H9 (cell line): ENCODE results near the gene SNPH. TPM values are rescaled to one million over a fixed set of nuclear protein-coding genes. Genes with fewer than 3 reads are reported as not detected.

Experiments
- DNase-seq: peaks from one replicate; pipeline ENCODE4 v3.0.0-alpha.2; 2017
- H2AFZ ChIP-seq: one replicate; pipeline ENCODE4 v1.6.1; 2013; ENCODE audit warnings: mild to moderate bottlenecking, low read length, control low read depth, moderate library complexity
- H2AK5ac ChIP-seq: 2 replicates; pipeline ENCODE4 v1.6.1; 2013; ENCODE audit warnings: low read length, control low read depth, mixed read lengths; ENCODE audit not compliant: insufficient read length
- H2BK120ac ChIP-seq: one replicate; pipeline ENCODE4 v1.6.1; 2013; ENCODE audit warnings: low read depth, mild to moderate bottlenecking, low read length, control low read depth, inconsistent platforms; ENCODE audit not compliant: poor library complexity, severe bottlenecking
- H2BK12ac ChIP-seq: 2 replicates; pipeline ENCODE4 v1.6.1; 2013; ENCODE audit warnings: low read length, control low read depth, mixed read lengths, low read depth; ENCODE audit not compliant: insufficient read length
- H2BK15ac ChIP-seq: 2 replicates; pipeline ENCODE4 v1.6.1; 2013; ENCODE audit warnings: low read depth, low read length, control low read depth
- H2BK20ac ChIP-seq: one replicate; pipeline ENCODE4 v1.6.1; 2013; ENCODE audit warnings: low read depth, mild to moderate bottlenecking, low read length, control low read depth, inconsistent platforms; ENCODE audit not compliant: poor library complexity, severe bottlenecking
- H2BK5ac ChIP-seq: 2 replicates; pipeline ENCODE4 v1.6.1; 2013; ENCODE audit warnings: low read length, control low read depth, mixed read lengths; ENCODE audit not compliant: insufficient read length
- H3K14ac ChIP-seq: 2 replicates; pipeline ENCODE4 v1.6.1; 2013; ENCODE audit warnings: low read length, control low read depth; ENCODE audit not compliant: insufficient read depth
- H3K18ac ChIP-seq: 2 replicates; pipeline ENCODE4 v1.6.1; 2013; ENCODE audit warnings: low read depth, mild to moderate bottlenecking, mixed read lengths, low read length, control low read depth; ENCODE audit not compliant: insufficient read length
- H3K23ac ChIP-seq: 2 replicates; pipeline ENCODE4 v1.6.1; 2013; ENCODE audit warnings: low read length, control low read depth, mixed read lengths, low read depth; ENCODE audit not compliant: insufficient read length
- H3K23me2 ChIP-seq: 2 replicates; pipeline ENCODE4 v1.6.1; 2013; ENCODE audit warnings: low read depth, mild to moderate bottlenecking, mixed read lengths, low read length, control low read depth; ENCODE audit not compliant: insufficient read length, poor library complexity, severe bottlenecking
- H3K27ac ChIP-seq: 2 replicates; pipeline ENCODE4 v1.5.1; 2013; ENCODE audit warnings: low read length, control low read depth, mixed read lengths, low read depth; ENCODE audit not compliant: insufficient read length
- H3K27me3 ChIP-seq: 2 replicates; pipeline ENCODE4 v1.6.1; 2013; ENCODE audit warnings: low read length, control low read depth, inconsistent platforms; ENCODE audit not compliant: insufficient read depth
- H3K4ac ChIP-seq: 2 replicates; pipeline ENCODE4 v1.6.1; 2013; ENCODE audit warnings: low read depth, mild to moderate bottlenecking, control low read depth, inconsistent platforms, low read length, moderate library complexity
- H3K4me1 ChIP-seq: 2 replicates; pipeline ENCODE4 v1.6.1; 2013; ENCODE audit warnings: low read length, control low read depth, inconsistent platforms; ENCODE audit not compliant: insufficient read depth
- H3K4me2 ChIP-seq: 2 replicates; pipeline ENCODE4 v1.6.1; 2013; ENCODE audit warnings: low read length, control low read depth, mixed read lengths; ENCODE audit not compliant: insufficient read length, insufficient read depth
- H3K56ac ChIP-seq: 2 replicates; pipeline ENCODE4 v1.6.1; 2013; ENCODE audit warnings: low read depth, mild to moderate bottlenecking, mixed read lengths, low read length, control low read depth; ENCODE audit not compliant: insufficient read length
- H3K79me1 ChIP-seq: 2 replicates; pipeline ENCODE4 v1.6.1; 2013; ENCODE audit warnings: low read depth, mild to moderate bottlenecking, moderate library complexity, low read length, control low read depth, inconsistent platforms; ENCODE audit not compliant: insufficient read depth, poor library complexity, severe bottlenecking
- H3K79me2 ChIP-seq: 2 replicates; pipeline ENCODE4 v1.6.1; 2013; ENCODE audit warnings: low read length, control low read depth, inconsistent platforms; ENCODE audit not compliant: insufficient read depth
- H3K9ac ChIP-seq: 2 replicates; pipeline ENCODE4 v1.6.1; 2013; ENCODE audit warnings: low read length, control low read depth, mixed read lengths; ENCODE audit not compliant: insufficient read length; ENCODE audit errors: extremely low read depth
- H3K9me3 ChIP-seq: one replicate; pipeline ENCODE4 v1.6.1; 2013; ENCODE audit warnings: low read depth, low read length, inconsistent platforms; ENCODE audit not compliant: control insufficient read depth
- H3T11ph ChIP-seq: one replicate; pipeline ENCODE4 v1.6.1; 2013; ENCODE audit warnings: mild to moderate bottlenecking, low read length, control low read depth, inconsistent platforms
- H4K20me1 ChIP-seq: one replicate; pipeline ENCODE4 v1.6.1; 2013; ENCODE audit not compliant: control insufficient read depth, insufficient read length, insufficient read depth
- H4K5ac ChIP-seq: 2 replicates; pipeline ENCODE4 v1.6.1; 2013; ENCODE audit warnings: low read depth, mild to moderate bottlenecking, mixed read lengths, low read length, control low read depth; ENCODE audit not compliant: insufficient read length
- H4K8ac ChIP-seq: replicated peaks from 2 replicates; pipeline ENCODE4 v1.6.1; 2013; ENCODE audit warnings: low read length, control low read depth, mixed read lengths, low read depth; ENCODE audit not compliant: insufficient read length
- H4K91ac ChIP-seq: 2 replicates; pipeline ENCODE4 v1.6.1; 2013; ENCODE audit warnings: low read depth, mild to moderate bottlenecking, moderate library complexity, mixed read lengths, low read length, control low read depth; ENCODE audit not compliant: insufficient read length
- H3K27ac Mint-ChIP-seq, 3 experiments: 2 replicates in 2 of 3; 3 replicates in 1 of 3; pipeline ENCODE4 v1.8.0; 2020 to 2021; ENCODE audit warnings: mixed read lengths in 3 of 3, mild to moderate bottlenecking in 1 of 3, moderate library complexity in 1 of 3
- H3K27me3 Mint-ChIP-seq: 2 replicates; pipeline ENCODE4 v1.8.0; 2021; ENCODE audit warnings: low read depth, mild to moderate bottlenecking, moderate library complexity, mixed read lengths
- H3K36me3 Mint-ChIP-seq, 3 experiments: 2 replicates in 2 of 3; 3 replicates in 1 of 3; pipeline ENCODE4 v1.8.0; 2020 to 2021; ENCODE audit warnings: low read depth in 3 of 3, mixed read lengths in 3 of 3; ENCODE audit not compliant: insufficient read depth in 1 of 3
- H3K4me1 Mint-ChIP-seq, 2 experiments: 2 replicates each; pipeline ENCODE4 v1.8.0; 2020; ENCODE audit warnings: mixed read lengths in 2 of 2
- H3K4me3 Mint-ChIP-seq, 2 experiments: 2 replicates in 1 of 2; 3 replicates in 1 of 2; pipeline ENCODE4 v1.8.0; 2020 to 2021; ENCODE audit warnings: mild to moderate bottlenecking in 2 of 2, mixed read lengths in 2 of 2, moderate library complexity in 1 of 2
- H3K9me3 Mint-ChIP-seq, 2 experiments: 2 replicates in 1 of 2; 3 replicates in 1 of 2; pipeline ENCODE4 v1.8.0; 2020; ENCODE audit warnings: mild to moderate bottlenecking in 2 of 2, mixed read lengths in 2 of 2, moderate library complexity in 1 of 2
- CTCF ChIP-seq: fragments of 200-600 bp; sonication (generic); conservative IDR thresholded peaks from 3 replicates; pipeline ENCODE4 v1.8.0; 2021; ENCODE audit warnings: antibody characterized with exemption, mild to moderate bottlenecking
- WGBS: extraction: QIAGEN DNeasy Blood & Tissue Kit; methylation state at CpG from one replicate; pipeline ENCODE4 v1.1.7; 2013; ENCODE audit warnings: missing lambda C conversion rate, low lambda C conversion rate, mixed read lengths; ENCODE audit not compliant: insufficient read length; ENCODE audit errors: extremely low coverage; 5-methylcytosine and 5-hydroxymethylcytosine counted together
- total RNA-seq: library from RNA; stranded (reverse); gene quantifications from 2 replicates; pipeline ENCODE4 v1.2.1, GENCODE V29; 2021

Gene SNPH
- total RNA-seq, 1 experiment from 2014 or later = 1.8 TPM

DNA sequence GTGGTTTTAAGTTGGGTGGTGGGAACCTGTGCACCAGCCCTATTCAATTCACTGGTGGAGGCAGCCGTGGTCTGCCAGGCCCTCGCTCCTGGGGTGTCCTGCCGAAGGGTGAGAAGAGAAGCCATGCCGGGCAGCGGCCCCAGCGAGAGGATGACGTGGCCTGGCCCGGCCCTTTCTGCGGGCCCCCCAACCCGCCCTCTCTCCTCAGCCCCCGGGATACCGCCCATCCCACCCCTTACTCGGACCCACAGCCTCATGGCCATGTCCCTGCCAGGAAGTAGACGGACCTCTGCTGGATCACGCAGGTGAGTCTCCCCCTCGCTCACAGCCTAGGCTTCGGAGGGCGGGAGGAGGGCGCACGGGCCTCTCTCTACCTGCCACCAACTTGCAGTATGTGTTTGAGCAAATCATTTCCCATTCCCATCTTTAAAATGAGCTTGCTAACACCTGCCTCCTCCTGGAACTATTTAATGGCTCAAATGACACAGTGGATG, 30.1 kb downstream of the SNPH start:
- no peaks in the 10 kb centered on the region for H4K20me1 ChIP-seq
- no peak overlapping the region for H2BK15ac ChIP-seq
- no peaks in the 10 kb centered on the region for H3K27me3 ChIP-seq
- H2BK5ac ChIP-seq = no peak overlapping the region
- H3K27ac ChIP-seq = no peak overlapping the region
- H3K23me2 ChIP-seq = no peaks in the 10 kb centered on the region
- no peak overlapping the region for H3T11ph ChIP-seq
- no CpG with 5 or more reads among the region's 20 CpGs for WGBS
- H2BK120ac ChIP-seq = no peak overlapping the region
- H3K9me3 ChIP-seq = no peaks in the 10 kb centered on the region
- no peak overlapping the region for H3K4me2 ChIP-seq
- no peaks in the 10 kb centered on the region; a peak in 1 of 7 replicates for H3K36me3 Mint-ChIP-seq
- H3K79me1 ChIP-seq = no peaks in the 10 kb centered on the region
- H4K8ac ChIP-seq = no peak overlapping the region
- no peak for DNase-seq
- H3K56ac ChIP-seq = no peak overlapping the region
- H2AFZ ChIP-seq = no peak overlapping the region
- H3K4me1 ChIP-seq = no peaks in the 10 kb centered on the region
- H3K14ac ChIP-seq = no peak overlapping the region
- H3K27ac Mint-ChIP-seq = no peak overlapping the region; a peak in 2 of 7 replicates
- H3K4me1 Mint-ChIP-seq = peaks cover 9 to 18% of the 10 kb centered on the region in 2 experiments
- no peak overlapping the region for H2BK12ac ChIP-seq
- H3K9me3 Mint-ChIP-seq = no peaks in the 10 kb centered on the region
- no peak overlapping the region for H3K23ac ChIP-seq
- no peak overlapping the region for H4K91ac ChIP-seq
- H2AK5ac ChIP-seq = no peak overlapping the region
- peaks cover 7% of the 10 kb centered on the region for H3K27me3 Mint-ChIP-seq
- no peak for TF ChIP-seq CTCF
- H3K79me2 ChIP-seq = no peaks in the 10 kb centered on the region
- no peak overlapping the region for H3K9ac ChIP-seq
- H3K4me3 Mint-ChIP-seq = no peak overlapping the region
- no peak overlapping the region for H3K4ac ChIP-seq
- no peak overlapping the region for H2BK20ac ChIP-seq
- H3K18ac ChIP-seq = no peak overlapping the region
- H4K5ac ChIP-seq = no peak overlapping the region
